Mucosa of rectum (tissue), 2 donors: ENCODE measurements around the gene PLCXD1.

ENCODE experiments used
- H3K27ac ChIP-seq, 2 donors: one replicate each; pipeline ENCODE4 v1.7.0; 2013; ENCODE audit warnings: inconsistent platforms in 2 of 2, low read depth in 2 of 2, low read length in 2 of 2
- H3K27me3 ChIP-seq, 2 donors: one replicate each; pipeline ENCODE4 v1.7.0; 2013; ENCODE audit warnings: low read length in 2 of 2; ENCODE audit not compliant: control insufficient read depth in 2 of 2, insufficient read depth in 2 of 2
- H3K36me3 ChIP-seq, 2 donors: one replicate each; pipeline ENCODE4 v1.7.0; 2013; ENCODE audit warnings: low read length in 2 of 2; ENCODE audit not compliant: control insufficient read depth in 2 of 2, insufficient read depth in 2 of 2
- H3K4me1 ChIP-seq, 2 donors: one replicate each; pipeline ENCODE4 v1.7.0; 2013; ENCODE audit warnings: low read length in 2 of 2, mild to moderate bottlenecking in 1 of 2; ENCODE audit not compliant: control insufficient read depth in 2 of 2, insufficient read depth in 2 of 2
- H3K4me3 ChIP-seq, 2 donors: one replicate each; pipeline ENCODE4 v1.7.0; 2013; ENCODE audit warnings: low read length in 2 of 2
- H3K9ac ChIP-seq, 2 donors: one replicate each; pipeline ENCODE4 v1.7.0; 2013; ENCODE audit warnings: low read length in 2 of 2, low read depth in 1 of 2, mild to moderate bottlenecking in 1 of 2
- H3K9me3 ChIP-seq, 2 donors: one replicate each; pipeline ENCODE4 v1.7.0; 2013; ENCODE audit warnings: low read length in 2 of 2; ENCODE audit not compliant: control insufficient read depth in 2 of 2
- donor health status: healthy.
- donor health status: Normal muscosa, but diverticular disease.

The PLCXD1 gene

DNA sequence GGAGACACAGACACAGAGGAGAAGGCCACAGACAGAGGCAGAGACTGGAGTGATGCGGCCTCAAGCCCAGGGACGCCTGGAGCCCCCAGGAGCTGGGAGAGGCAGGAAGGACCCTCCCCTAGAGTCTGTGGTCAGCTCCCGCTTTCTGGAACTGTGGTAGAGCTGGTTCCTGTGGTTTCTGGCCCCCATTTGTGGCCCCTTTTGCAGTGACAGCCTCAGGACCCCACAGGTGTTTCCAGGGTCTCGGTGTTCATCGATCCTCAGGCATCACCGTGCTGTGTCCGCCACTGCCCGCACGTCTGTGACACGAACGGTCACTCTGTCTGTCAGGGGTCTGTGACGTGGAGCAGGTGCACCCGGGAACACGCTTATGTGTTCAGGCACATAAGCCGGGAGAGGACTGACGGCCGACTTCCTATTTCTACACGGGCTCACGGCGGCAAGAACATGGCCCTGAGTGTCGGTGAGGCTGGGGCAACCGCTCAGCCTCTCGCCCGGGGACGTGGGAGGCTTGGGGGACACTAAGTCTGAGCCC is 29.5 kb downstream of the PLCXD1 start:
- Histone ChIP-seq H3K27ac (no peak overlapping the region), H3K36me3 (peaks cover 65 to 66% of the 10 kb centered on the region in 2 donors), H3K27me3 (no peaks in the 10 kb centered on the region), H3K4me1 (no peaks in the 10 kb centered on the region), H3K9ac (no peak overlapping the region), H3K9me3 (no peaks in the 10 kb centered on the region), H3K4me3 (no peak overlapping the region)

DNA sequence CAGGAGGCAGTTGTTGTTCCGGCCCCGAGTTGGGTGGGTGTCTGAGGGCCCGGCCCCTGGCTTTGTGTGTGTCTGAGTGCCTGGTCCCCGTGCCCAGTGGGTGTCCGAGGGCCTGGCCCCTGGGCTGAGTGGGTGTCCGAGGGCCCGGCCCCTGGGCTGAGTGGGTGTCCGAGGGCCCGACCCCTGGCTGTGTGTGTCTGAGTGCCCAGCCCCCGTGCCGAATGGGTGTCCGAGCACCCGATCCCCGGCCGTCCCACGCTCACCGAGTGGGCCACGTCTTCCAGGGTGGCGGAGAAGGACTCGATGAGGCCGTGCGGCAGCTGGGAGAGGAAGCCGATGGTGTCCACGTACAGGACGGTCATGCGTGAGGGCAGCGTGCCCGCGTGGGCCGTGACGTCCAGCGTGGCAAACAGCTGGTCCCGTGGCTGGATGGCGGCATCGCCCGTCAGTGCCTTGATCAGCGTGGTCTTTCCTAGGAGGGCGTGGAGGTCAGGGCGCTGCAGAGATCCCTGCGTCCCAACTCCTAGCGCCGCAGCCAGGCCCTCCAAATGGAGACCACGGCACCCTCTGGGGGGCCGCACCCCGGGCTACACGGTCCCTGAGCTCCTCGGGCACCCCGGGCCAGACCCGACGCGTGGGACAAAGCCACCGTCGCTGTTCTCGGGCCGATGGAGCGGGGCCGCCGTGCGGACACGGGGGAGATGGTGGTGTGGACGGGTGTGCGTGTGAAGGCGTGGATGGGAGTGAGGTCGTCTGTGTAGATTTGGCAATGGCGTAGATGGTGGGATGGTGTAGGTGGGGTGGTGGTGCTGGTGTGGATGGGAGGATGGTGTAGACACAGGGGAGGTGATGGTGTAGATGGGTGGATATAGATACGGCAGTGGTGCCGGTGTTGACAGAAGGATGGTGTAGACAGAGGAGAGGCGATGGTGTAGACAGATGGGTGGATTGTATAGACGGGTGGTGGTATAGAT is 30.3 kb downstream of the PLCXD1 start:
- H3K9ac ChIP-seq: no peak overlapping the region
- no peak overlapping the region for H3K27ac ChIP-seq
- H3K36me3 ChIP-seq: peaks cover 63% of the 10 kb centered on the region in 2 donors
- no peaks in the 10 kb centered on the region for H3K4me1 ChIP-seq
- H3K4me3 ChIP-seq: no peak overlapping the region
- no peaks in the 10 kb centered on the region for H3K9me3 ChIP-seq
- H3K27me3 ChIP-seq: no peaks in the 10 kb centered on the region

DNA sequence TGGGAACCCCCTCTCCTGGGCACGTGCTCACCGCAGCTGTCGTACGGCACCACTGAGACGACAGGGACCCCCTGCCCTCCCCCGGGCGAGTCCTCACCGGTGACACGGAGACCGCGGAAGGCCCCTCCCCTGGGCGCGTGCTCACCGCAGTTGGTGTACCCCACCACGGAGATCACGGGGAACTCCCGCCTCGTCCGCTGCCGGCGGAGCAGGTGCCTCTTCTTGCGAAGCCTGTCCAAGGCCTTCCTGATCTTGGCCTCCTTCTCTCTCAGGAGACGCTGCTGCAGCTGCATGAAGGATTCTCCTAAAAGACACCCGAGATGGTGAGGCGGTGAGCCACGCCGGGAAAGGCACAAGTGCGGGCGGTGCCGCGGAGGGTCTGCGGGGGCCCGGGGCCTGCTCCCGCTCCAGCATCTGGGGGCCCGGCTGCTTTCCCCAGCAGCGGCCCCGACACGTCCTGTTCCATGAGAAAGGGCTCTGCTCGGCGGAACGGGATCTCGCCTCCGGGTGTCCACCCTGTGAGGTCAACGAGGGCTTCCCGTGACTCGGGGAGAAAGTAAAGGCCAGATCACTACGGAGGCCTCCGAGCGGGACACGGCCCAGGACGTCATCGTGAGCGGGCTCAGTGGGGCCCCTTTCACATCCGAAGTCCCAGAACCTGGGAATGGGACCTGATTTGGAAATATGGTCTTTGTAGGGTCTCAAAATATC is 31.6 kb downstream of the PLCXD1 start:
- Histone ChIP-seq H3K9me3 (no peaks in the 10 kb centered on the region), H3K36me3 (peaks cover 52 to 55% of the 10 kb centered on the region in 2 donors), H3K4me3 (no peak overlapping the region), H3K27ac (no peak overlapping the region), H3K4me1 (peaks cover 0 to under 1% of the 10 kb centered on the region in 2 donors), H3K9ac (no peak overlapping the region), H3K27me3 (no peaks in the 10 kb centered on the region)

DNA sequence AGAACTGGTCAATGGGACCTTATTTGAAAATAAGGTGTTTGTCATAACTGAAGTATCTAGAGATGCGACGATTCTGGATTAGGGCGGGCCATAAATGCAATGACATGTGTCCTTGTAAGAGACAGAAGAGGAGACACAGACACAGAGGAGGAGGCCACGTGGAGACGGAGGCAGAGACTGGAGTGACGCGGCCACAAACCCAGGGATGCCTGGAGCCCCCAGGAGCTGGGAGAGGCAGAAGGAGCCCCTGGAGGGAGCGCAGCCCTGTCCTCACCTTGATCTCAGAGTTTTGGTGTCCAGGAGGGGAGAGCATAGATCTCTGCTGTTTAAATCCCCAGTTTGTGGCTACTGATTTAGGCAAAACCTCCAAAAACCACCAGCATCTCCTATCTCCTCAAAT is 32.4 kb downstream of the PLCXD1 start:
- Histone ChIP-seq H3K9ac (no peak overlapping the region), H3K36me3 (peaks cover 48 to 52% of the 10 kb centered on the region in 2 donors), H3K9me3 (no peaks in the 10 kb centered on the region)

DNA sequence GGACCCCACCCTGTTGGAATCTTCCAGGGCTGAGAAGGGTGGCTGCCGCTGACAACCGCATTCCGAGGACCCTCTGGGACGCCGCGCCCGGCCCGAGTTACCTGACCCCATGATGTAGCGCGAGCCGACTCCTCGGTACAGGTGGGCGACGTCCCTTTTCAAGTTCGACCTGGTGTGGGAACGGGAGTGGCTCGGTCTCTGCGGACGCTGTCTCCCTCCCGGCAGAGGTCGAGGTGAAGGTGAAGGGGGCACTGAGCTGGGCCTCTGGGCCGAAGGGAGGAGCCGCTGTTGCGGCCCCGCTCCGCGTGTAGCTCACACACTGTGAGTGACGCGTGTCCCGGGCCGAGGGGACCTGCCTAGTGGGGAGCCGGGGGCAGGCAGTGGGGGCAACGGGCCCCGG is 32.9 kb downstream of the PLCXD1 start:
- Histone ChIP-seq H3K27me3 (no peaks in the 10 kb centered on the region), H3K27ac (no peak overlapping the region), H3K36me3 (peaks cover 46 to 52% of the 10 kb centered on the region in 2 donors), H3K9ac (no peak overlapping the region), H3K9me3 (no peaks in the 10 kb centered on the region), H3K4me1 (peaks cover 0 to 2% of the 10 kb centered on the region in 2 donors), H3K4me3 (no peak overlapping the region)

More for the DNA sequence above, 32.4 kb downstream of the PLCXD1 start:
- Histone ChIP-seq H3K4me1 (peaks cover 0 to 2% of the 10 kb centered on the region in 2 donors), H3K27me3 (no peaks in the 10 kb centered on the region), H3K4me3 (no peak overlapping the region), H3K27ac (no peak overlapping the region)

DNA sequence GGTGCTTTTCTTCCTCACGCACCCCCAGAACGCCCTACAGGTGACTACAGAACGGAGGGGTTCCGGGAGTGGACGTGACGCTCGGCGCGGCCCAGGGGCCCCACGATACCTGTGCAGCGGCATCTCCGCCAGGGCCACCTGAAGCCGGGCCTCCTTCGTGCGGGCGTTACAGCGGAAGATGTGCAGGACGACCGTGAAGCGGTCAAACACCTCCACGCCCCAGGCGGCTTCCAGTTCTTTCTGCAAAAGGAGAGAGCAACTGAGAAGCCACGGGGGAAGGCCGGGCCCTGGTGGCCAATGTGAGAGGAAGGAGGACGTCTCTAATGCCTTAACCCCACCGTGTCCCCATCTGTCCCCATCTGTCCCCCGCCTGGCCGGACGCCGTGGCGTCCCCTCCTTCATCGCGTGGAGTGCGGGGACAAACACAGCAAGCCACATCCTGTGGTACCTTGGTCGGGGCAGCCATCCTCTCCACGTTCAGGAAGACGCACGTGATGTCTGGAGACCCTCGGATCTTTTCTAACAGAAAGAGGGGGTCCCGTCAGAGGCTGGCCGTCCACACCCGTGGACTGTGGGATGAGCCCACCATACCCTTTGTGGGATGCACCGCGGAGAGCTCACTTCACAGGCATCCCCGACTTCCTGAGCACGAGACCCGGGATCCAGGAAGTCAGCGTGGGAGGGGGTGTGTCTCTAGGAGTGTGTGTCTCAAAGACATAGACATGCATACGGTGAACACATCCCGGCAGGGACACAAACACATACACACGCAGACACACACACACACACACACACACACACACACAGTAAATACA is 33.8 kb downstream of the PLCXD1 start:
- no peak overlapping the region for H3K27ac ChIP-seq
- peaks cover 3 to 5% of the 10 kb centered on the region in 2 donors for H3K4me1 ChIP-seq
- no peaks in the 10 kb centered on the region for H3K27me3 ChIP-seq
- peaks cover 42 to 48% of the 10 kb centered on the region in 2 donors for H3K36me3 ChIP-seq
- H3K4me3 ChIP-seq: no peak overlapping the region
- no peak overlapping the region for H3K9ac ChIP-seq
- H3K9me3 ChIP-seq: no peaks in the 10 kb centered on the region

DNA sequence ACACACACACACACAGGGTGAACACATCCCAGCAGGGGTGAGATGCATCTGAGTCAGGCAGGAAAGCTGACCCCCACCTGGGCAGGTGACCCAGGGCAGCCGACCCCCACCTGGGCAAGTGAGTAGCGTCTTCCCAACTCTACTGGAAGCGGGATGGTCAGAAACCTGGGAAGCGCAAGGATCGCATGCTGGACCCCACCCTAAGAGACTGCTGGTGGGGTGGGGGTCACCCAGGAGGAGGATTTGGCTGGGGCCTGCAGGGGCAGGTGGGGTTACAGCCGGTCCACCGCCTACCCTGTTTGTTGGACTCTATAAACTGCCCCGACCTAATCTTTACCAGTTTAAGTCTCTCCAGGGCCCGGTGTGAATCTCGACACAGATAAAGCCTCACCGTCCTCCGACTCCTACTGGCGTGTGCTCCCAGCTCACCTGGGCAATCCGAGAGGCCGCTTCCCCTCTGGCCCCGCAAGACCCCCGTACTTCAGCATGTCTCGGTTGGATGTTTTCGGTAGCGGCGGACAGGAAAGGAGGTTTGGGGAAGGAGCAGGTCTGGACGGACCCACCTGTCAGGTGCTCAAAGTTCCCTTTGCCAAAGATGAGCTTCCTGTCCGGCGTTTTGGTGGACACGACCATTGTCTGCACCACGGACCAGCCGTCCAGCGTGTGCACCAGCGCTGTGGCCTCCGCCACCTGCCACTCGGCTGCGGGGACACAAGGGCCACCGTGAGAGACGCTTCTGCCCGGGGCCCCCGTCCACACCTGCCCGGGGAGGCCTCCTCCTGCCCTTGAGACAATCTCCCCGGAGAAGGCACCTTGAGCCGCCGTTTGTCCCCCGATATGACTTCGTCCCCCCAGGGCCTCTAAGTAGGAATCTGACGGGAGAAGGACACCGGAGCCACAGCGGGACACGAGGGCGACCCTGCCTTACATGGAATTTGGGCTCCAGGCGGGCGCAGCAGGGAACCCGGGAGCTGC is 35.5 kb downstream of the PLCXD1 start:
- H3K36me3 ChIP-seq: peaks cover 34 to 36% of the 10 kb centered on the region in 2 donors
- no peak overlapping the region for H3K27ac ChIP-seq
- H3K9me3 ChIP-seq: no peaks in the 10 kb centered on the region
- H3K9ac ChIP-seq: no peak overlapping the region
- H3K4me1 ChIP-seq: peaks cover 8 to 16% of the 10 kb centered on the region in 2 donors
- no peaks in the 10 kb centered on the region for H3K27me3 ChIP-seq
- H3K4me3 ChIP-seq: no peak overlapping the region

DNA sequence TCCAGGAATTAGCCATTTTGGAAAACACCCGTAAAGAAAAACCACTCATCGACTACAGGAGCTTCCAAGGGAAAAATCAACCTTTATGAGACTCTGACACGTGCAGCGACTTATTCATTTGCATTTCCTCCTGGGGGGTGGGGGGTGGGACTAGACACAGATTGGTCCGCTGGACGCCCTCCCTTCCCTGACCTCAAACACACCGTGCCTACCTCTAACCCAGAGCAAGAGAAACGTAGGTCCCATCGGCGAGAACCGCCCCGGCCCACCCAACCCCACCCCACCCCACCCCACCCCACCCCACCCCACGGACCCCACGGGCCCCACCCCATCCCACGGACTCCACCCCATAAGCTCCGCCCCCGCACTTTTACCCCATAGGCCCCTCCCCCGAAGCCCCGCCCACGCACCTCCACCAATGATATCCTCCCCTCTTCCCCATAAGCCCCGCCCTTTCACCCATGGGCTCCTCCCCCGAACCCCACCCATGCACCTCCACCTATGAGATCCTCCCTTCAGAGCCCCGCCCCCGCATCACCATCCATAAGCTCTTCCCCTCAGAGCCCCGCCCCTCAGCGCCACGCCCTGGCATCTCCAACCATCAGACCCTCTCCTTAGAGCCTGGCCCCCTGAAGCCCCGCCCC is 36.4 kb downstream of the PLCXD1 start:
- H3K4me1 ChIP-seq: peaks cover 8 to 16% of the 10 kb centered on the region in 2 donors
- H3K9me3 ChIP-seq: no peaks in the 10 kb centered on the region
- no peak overlapping the region for H3K9ac ChIP-seq
- no peaks in the 10 kb centered on the region for H3K27me3 ChIP-seq
- peak overlapping the region; percentile 95 to 98 for H3K27ac ChIP-seq
- H3K36me3 ChIP-seq: peaks cover 25 to 27% of the 10 kb centered on the region in 2 donors
- peak overlapping the region; percentile 56 to 57 for H3K4me3 ChIP-seq
